ENCODE measurements around the gene ANKDD1A.

Gene ANKDD1A

DNA sequence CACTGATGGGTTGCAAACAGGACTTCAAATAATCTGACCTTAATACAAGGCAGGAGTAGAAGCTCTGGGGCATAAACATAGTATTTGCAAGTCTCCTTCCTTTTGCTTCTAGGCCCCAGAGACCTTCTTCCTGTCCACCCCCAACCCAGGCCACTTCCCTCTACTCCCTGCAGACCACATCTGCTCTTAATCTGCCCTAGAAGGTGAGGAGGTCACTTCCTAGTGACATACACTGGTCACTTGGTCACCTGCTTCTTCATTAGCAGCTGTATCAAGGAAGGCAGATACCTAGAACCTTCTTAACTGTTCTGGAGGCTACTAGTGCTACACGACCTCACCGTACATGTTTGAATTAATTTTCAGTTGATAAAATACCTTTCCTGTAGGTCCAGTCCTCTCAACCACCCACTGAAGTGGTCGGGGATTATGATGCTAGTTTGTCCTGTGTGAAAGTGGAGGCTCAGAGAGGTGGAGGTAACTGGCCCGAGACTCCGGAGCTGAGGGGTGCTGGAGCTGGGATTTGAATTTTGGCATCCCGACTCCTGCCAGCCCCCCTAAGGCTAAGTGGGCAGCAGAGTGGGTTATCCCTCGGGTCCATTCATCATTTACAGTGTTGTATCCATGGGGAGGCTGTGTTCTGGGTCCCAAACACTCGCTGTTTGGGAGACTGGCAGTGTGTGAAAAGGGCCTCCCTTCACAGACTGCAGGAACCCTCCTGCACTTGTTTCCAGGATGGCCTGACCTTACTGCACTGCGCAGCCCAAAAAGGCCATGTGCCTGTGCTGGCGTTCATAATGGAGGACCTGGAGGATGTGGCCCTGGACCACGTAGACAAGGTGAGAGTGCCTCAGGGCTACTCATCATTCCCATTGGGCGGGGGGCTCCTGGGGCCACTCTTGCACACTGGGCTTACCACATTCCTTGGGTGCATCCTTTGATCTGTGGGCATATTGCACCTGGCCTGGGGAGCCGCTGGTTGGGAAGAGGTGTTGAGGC, 13.9 kb downstream of the ANKDD1A start:
- DNase-seq: no peak

DNA sequence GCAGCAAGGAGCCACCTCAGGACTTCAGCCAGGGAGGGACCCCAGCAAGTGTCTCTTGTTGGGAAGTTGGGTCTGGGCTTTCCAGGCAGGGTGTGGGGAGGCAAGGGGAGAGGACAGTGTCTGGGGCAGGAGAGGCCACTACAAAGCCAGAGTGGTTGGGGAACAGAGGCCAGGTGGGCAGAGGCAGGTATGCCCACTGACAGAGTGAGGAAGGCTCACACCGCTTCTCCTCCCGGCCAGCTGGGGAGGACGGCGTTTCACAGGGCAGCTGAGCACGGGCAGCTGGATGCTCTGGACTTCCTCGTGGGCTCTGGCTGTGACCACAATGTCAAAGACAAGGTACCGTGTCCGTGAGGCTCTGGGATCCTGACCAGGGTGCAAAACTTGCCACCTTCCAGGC, 15.0 kb downstream of the ANKDD1A start:
- DNase-seq: no peak

DNA sequence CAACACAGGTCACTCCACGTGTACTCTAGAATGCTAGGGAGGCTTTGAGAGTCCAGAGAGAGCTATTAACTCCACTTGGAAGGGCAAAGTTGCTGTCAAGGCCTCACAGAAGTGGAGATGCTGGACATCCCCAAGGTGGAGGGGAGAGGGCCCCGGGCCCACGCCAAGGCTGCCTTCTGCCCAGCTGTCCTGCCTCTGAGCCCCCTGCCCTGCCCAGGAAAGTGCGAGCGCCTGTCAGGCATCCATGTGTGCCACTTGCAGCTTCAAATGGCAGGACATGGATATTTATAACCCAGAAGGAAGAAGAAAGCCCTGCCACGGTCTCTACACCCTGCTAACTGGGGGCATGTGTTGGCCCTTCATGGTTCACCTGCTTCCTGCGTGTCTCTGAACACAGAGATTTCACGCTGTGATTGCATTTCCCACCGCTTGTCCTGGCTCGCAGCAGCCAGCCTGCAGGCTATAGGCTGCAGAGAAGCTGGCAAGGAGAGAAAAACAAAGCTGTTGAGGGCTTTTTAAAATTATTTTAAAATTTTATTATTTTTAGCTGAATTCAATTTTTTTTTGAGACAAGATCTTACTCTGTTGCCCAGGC, 17.0 kb downstream of the ANKDD1A start:
- DNase-seq: no peak

DNA sequence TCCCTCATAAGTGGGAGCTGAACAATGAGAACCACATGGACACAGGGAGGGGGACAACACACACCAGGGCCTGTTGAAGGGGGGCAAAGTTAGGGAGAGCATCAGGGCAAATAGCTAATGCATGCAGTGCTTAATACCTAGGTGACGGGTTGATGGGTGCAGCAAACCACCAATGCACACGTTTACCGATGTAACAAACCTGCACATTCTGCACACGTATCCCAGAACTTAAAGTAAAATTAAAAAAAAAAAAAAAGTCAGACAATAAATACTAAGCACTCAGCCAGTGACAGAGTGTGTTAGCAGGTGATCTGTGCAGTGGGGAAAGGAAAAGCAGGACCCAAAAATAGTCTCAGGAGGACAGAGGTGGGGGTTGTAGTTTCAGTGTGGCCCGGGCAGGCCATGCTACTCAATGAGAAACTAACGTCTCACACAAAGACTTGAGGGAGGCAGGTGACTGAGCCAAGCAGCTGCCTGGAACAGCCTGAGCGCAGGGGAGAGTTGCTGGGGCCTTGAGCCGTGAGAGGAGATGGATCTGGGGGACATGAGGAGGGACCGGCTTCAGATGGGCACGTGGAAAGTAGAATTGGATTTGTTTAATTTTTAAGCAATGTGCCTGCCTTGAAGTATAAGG, 18.4 kb downstream of the ANKDD1A start:
- no peak for DNase-seq

DNA sequence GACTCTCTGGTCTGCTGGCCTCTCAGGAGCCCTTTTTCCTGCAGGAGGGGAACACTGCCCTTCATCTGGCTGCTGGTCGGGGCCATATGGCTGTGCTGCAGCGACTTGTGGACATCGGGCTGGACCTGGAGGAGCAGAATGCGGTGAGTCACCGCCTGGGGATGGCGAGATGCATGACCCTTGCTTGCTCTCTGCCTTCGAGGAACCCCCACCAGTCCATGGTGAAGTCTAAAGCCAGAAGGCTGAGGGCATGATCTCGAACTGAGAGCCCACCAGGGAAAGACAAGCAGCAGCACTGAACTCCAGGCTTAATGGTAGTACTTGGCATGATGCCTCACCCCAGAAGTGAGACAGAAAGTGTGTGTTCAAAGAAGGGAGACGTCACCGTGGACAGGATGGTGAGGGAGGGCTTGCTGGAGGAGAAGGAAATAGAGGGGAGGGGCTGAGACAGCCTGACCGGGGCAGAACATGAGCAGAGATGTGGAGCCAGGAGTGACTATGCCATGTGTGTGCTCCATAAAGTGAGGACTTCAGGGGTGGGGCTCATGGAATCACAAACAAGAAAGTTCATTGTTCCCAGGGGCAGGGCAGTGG, 19.2 kb downstream of the ANKDD1A start:
- DNase-seq: no peak

DNA sequence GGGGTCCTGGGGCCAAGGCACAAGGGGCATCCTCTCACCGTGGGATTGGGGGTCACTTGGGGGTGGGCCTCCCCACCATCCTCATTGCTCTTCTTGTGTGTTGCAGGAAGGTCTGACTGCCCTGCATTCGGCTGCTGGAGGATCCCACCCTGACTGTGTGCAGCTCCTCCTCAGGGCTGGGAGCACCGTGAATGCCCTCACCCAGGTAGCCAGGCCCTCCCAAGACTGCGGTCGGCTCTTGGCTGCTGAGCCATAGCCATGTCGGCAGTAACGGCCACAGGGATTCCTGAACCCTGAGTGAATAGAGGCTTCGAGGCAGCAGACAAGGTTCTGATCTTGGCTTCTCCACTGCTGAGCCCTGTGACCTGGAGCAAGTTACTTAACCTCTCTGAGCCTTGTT, 19.7 kb downstream of the ANKDD1A start:
- DNase-seq: no peak

DNA sequence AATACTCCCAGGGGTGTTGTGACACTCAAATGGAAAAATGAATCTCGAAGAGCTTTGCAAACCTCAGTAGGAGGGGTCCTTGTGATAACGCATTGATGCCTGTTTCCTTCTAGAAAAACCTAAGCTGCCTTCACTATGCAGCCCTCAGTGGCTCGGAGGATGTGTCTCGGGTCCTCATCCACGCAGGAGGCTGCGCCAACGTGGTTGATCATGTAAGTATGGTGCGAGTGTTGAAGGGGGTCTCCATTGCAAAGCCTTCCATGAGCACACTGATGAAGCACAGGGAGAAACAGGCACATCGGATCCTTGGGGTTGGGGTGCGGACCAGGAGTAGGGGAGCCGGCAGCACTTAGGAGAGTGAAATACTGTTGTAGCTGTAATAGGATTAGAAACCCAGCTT, 22.3 kb downstream of the ANKDD1A start:
- DNase-seq: no peak

DNA sequence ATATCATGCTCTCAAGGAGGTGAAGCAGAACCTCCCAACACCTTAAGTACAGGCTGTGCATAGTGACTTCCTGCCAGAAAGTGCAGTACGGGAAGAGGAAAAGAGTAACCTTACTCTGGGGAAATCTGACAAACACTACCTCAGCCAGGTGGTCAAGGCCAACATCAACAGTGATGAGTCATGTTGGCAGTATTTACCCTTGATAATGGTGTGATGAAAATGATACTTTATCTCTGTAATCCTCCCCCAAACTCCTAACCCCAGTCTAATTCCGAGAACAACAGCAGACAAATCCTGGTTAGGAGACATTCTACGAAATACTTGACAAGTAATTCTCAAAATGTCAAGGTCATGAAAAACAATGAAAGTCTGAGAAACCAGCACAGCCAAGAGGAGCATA, 26.5 kb downstream of the ANKDD1A start:
- no peak for DNase-seq

DNA sequence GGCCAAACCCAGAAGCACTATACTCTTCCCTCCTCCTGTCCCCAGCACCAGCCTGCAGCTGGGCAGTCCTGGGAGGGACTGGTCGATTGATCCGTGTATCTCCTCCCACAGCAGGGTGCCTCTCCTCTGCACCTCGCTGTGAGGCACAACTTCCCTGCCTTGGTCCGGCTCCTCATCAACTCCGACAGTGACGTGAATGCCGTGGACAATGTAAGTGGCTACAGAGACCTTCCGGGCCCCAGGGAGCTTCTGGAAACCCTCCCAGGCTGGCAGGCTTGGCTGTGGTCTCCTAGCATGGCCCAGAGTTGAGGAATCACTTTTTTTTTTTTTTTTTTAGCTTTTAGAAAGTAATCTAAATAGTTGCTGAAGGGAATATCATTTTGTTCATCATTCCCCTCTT, 30.7 kb downstream of the ANKDD1A start:
- no peak for DNase-seq

DNA sequence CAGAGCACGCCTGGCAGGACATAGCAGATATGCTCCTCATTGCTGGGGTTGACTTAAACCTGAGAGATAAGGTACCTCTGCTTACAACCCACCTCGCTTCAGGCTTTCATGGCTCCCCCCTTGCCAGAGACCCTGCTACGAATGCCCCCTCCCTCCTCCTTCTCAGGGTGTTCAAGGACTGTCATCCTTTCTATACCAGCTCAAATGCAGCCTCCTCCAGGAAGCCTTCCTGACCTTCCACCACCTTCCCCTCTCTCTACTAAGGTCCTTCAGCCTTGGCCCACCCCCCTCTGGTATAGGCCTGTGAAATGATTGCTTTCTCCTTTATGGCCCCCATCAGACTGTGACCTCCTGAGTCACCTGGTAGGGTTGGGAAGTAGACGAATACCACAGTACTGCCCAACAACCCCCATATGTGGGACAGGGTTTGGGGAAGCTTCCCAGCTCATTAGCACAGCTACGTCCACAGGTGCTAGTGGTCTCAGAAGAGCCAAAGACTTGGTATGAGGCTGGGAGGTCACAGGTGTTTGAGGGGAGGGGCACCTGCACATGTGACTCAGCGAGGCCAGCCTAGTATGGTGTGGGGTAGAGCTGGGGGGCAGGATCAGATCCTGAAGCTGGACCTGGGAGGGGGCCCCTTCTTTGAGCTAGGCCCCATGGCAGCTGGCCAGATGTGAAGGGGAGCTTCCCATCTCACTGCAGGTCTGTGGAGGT, 32.0 kb downstream of the ANKDD1A start:
- no peak for DNase-seq

DNA sequence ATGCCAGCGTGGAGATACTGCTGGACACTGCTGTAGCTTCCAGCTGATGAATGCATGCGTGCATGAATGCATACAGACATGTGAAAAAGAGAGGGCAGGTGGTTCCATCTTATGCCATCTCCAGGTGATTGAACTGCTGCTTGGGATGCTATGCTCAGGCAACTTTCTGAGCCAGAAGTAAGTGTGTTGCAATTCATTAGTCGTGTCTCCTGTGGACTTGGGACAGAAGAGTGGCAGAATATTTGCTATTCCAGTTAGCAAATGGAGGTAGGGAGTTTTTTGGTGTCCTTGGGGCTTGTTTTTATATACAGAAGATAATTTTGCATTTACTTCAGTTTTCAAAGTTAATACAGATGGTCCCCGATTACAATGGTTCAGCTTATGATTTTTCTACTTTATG, 33.3 kb downstream of the ANKDD1A start:
- no peak for DNase-seq

DNA sequence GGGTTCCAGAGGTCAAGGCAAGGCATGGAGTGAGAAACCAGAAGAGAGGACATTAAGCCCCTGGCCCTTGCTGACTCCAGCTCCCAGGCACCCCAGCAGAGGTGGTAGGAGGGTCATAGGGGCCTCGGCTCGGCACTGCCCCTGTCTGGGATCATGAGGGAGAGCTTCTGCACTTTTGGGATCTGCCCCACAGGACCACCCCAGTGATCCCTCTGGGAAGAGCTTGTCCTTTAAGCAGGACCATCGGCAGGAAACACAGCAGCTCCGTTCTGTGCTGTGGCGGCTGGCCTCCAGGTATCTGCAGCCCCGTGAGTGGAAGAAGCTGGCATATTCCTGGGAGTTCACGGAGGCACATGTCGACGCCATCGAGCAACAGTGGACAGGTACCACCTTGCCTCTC, 35.5 kb downstream of the ANKDD1A start:
- no peak for DNase-seq

DNA sequence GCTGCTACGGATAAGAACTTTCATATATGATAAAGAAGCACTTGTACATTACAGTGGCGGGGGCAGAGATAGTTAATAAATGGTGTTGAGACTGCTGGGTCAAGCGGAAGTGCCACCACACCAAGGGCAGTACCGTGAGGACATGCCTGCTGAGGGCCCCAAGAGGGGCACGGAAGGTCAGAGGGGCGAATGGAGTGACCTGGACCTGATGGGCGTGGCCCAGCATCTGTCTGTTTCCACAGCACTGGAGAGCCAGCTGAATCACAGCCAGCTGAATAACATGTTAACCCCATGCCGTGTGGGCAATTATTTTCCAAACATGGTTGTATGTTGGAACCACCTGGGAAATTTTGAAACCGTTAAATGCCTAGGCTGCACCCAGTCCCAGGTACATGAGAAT, 37.2 kb downstream of the ANKDD1A start:
- DNase-seq: no peak

DNA sequence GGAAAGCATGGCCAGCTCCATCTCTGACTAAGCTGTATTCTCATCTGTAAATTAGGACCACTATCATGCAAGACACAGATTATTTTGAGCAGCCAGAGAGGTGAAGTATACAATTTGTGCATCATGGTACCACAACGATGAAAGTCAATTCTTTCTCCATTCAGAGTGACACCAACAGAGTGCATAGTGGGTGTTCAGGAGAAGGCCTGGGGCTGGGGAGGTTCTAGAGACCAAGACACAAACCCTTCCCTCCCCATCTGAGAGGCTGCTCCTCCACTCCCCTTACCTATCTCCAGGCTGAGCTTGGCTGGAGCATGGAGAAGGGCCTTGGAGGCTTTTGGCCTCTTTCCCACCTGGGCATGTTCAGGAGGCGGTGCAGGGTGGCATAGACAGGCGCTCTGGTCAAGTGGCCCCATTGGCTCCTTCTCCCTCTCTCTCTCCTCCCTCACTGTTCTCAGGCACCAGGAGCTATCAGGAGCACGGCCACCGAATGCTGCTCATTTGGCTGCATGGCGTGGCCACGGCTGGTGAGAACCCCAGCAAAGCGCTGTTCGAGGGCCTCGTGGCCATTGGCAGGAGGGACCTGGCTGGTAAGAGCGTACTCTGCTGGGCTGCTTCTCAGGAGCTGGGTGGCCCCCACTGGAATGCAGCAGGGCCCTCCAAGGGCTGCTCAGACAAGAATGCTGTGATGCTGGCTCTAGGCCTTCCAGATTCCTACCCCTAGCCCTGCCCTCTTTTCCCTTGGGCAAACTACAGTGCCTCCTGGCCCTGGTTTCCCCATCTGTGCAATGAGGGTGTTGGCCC, 37.9 kb downstream of the ANKDD1A start:
- DNase-seq: no peak

DNA sequence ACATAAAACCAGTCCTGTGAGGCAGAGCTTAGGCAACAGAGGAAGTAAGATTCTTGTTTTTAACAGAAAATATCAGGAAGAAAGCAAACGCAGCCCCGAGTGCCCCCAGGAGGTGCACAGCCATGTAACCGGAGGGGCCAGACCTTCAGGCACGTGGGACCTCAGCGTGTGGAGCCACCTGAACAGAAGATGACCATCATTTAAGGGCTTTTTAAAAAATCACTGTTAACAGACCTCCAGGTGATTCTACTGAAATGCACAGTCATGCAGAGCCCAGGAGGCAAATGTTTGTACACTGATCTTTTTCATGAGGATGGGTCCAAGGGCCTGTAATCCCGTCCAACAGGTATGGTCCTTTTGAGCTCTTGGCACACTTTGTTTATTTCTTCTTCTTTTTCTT, 39.2 kb downstream of the ANKDD1A start:
- no peak for DNase-seq

DNA sequence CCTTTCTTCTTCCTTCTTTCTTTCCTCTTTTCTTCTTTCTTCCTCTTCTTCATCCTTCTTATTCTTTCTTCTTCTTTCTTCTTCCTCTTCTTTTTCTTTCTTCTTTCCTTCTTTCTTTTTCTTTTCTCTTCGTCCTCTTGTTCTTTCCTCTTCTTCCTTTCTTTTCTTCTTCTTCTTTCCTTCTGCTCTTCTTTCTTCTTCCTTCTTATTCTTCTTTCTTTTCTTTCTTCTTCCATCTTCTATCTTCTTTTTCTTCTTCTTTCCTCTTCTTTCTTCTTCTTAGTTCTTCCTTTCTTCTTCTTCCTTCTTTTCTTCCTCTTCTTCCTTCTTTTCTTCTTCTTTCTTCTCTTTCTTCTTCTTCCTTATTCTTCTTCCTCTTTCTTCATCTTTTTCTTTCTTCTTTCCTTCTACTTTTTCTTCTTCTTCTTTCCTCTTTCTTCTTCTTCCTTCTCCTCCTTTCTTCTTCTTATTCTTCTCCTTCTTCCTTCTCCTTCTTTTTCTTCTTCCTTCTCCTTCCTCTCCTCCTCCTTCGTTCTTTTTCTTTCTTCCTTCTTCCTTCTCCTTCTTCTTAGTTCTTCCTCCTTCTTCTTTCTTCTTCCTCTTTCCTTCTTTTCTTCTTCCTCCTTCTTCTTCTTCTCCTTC, 40.2 kb downstream of the ANKDD1A start:
- DNase-seq: no peak

DNA sequence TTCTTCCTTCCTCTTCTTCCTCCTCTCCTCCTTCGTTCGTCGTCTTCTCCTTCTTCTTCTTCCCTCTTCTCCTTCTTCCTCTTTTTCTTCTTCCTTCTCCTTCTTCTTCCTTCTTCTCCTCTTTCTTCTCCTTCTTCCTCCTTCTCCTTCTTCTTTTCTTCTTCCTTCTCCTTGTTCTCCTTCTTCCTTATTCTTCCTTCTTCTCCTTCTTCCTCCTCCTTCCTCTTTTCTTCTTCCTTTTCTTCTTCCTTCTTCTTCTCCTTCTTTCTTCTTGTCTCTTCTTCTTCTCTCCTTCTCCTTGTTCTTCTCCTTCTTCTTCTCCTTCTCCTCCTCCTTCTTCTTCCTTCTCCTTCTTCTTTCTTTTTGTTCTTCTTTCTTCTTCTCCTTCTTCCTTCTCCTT, 42.7 kb downstream of the ANKDD1A start:
- no peak for DNase-seq

DNA sequence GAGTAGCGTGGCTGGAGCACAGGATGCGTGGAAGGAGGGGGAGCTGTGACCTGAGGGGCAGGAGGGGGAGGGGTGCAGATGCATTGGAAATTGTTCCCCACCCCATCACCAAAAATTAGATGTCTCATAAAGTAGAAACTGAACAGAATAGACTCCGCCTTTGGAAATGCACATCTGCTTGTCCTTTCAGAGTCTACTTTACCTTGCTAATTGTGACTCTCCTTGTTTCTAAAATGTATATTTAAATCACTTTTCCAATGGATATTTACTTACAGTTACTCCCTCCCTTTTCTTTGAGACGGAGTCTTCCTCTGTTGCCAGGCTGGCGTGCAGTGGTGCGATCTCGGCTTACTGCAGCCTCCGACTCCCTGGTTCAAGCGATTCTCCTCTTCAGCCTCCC, 47.4 kb downstream of the ANKDD1A start:
- DNase-seq: no peak

DNA sequence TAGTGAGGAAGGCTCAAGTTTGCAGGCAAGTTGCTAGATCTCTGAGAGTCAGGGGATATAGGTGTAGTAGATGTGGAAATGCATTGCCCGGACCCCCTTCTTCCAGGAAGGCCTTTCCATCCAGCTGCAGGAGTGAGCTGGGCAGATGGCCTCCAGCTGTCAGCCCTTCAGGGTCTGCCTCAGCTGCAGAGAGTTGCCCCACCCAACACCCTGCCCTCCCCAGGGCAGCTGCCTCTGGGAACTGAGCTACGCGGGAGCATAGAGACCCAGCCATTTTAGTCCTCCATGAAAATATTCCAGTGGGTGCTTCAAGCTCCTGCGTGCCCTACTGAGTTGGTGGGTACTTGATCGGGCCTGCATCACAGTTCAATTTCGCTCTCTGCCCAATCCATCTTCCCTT, 48.5 kb downstream of the ANKDD1A start:
- no peak for DNase-seq

DNA sequence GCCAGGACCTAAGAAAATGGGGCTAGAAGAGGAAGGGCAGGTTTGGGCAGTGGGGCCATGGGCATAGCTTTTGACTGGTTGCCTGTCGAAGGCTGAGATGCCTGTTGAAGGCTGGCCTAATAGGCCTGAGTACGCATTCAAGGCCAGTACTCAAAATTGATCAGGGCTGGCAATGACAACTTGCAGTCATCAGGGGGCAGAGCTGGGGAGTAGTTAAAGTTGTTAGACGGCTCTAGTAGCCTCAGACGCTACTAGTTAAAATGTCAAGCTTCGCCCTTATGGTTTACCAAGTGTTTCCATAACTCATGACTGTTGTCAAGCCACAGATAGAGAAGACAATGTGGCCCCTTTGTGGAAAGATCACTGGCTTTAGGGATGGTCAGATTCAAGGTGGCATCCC, 49.3 kb downstream of the ANKDD1A start:
- DNase-seq: no peak

DNA sequence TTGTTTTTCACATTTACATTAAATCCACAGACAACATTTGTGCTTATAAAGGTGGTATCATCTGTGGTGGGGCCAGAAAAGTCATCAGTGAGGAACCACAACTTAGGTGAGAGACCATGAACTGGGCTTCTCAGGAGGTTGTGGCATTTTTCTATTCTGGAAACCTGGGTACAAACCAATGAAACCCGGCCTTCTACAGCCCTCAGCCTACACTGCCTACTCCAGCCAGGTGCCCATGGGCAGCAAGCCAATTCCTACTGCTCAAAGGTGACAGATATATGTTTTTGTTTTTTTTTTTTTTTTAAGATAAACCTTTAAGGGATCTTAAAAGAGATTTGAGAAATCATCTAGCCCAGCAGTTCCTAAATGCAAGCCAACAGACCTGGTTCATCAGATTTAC, 57.7 kb downstream of the ANKDD1A start:
- DNase-seq: no peak

Measured in T-helper 1 cell (primary cell).